OCI-LY7 (cell line): Measurements from ENCODE around the gene HEY2. TPM values are rescaled to one million over a fixed set of nuclear protein-coding genes. Genes with fewer than 3 reads are reported as not detected.
"Not testable (repeated sequence)": the region's sequence is repeated elsewhere in the genome, so short reads cannot be mapped to it uniquely, and the experiment has no call there.

ENCODE experiments used
- BruUV-seq: library from RNA; stranded (reverse); fragments of 400-500 nt; replicated peaks from 2 replicates; lab custom pipeline; 2021; lab: Mats Ljungman, UMichigan
- CTCF ChIA-PET: fragments of 300-600 bp; sonication (Branson Sonifier 250); formaldehyde crosslinking; loops from one replicate; lab custom pipeline; 2022; ENCODE audit warnings: antibody characterized with exemption; ENCODE audit not compliant: unreplicated experiment; lab: Charles Lee
- POLR2A ChIA-PET: fragments of 300-600 bp; sonication (Branson Sonifier 250); formaldehyde crosslinking; loops from one replicate; lab custom pipeline; 2022; ENCODE audit warnings: antibody characterized with exemption; lab: Charles Lee
- DNase-seq: peaks from one replicate; pipeline ENCODE4 v3.0.0-alpha.2; 2015; ENCODE audit warnings: low spot score
- H2AFZ ChIP-seq: fragments of 200-600 bp; sonication (generic), shearing (Covaris generic); 2 replicates; pipeline ENCODE4 v1.6.1; 2014; ENCODE audit warnings: mild to moderate bottlenecking, antibody characterized with exemption, low read length, moderate library complexity
- H3K27ac ChIP-seq: fragments of 200-600 bp; sonication (generic); 2 replicates; pipeline ENCODE4 v1.5.1; 2014; ENCODE audit warnings: mixed run types, low read depth, mild to moderate bottlenecking, moderate library complexity, low read length, inconsistent platforms; ENCODE audit not compliant: poor library complexity, severe bottlenecking
- H3K36me3 ChIP-seq: fragments of 200-600 bp; sonication (generic); 2 replicates; pipeline ENCODE4 v1.6.1; 2014; ENCODE audit warnings: mild to moderate bottlenecking, antibody characterized with exemption, low read length, moderate library complexity, mixed read lengths; ENCODE audit not compliant: insufficient read depth
- H3K4me1 ChIP-seq: fragments of 200-600 bp; sonication (generic); 2 replicates; pipeline ENCODE4 v1.5.1; 2014; ENCODE audit warnings: mild to moderate bottlenecking, low read length; ENCODE audit not compliant: insufficient read depth, poor library complexity, severe bottlenecking
- H3K4me2 ChIP-seq: fragments of 200-600 bp; sonication (generic); 2 replicates; pipeline ENCODE4 v1.6.1; 2014; ENCODE audit warnings: mild to moderate bottlenecking, low read length
- H3K4me3 ChIP-seq: fragments of 200-600 bp; sonication (generic); 2 replicates; pipeline ENCODE4 v1.5.1; 2014; ENCODE audit warnings: mild to moderate bottlenecking, low read depth, low read length; ENCODE audit not compliant: poor library complexity, severe bottlenecking
- H3K79me2 ChIP-seq: fragments of 200-600 bp; sonication (generic); 2 replicates; pipeline ENCODE4 v1.6.1; 2016; ENCODE audit warnings: low read depth, mild to moderate bottlenecking, low read length, moderate library complexity, mixed read lengths; ENCODE audit not compliant: insufficient read depth
- H3K9me2 ChIP-seq: fragments of 200-600 bp; sonication (generic); 2 replicates; pipeline ENCODE4 v1.6.1; 2016; ENCODE audit warnings: mild to moderate bottlenecking, low read length, mixed read lengths; ENCODE audit not compliant: insufficient read depth
- H3K9me3 ChIP-seq: fragments of 200-600 bp; sonication (generic); 2 replicates; pipeline ENCODE4 v1.6.1; 2014; ENCODE audit warnings: mild to moderate bottlenecking, mixed run types, low read length, mixed read lengths
- H4K20me1 ChIP-seq: fragments of 200-600 bp; sonication (generic); 2 replicates; pipeline ENCODE4 v1.6.1; 2014; ENCODE audit warnings: mild to moderate bottlenecking, antibody characterized with exemption, low read length, moderate library complexity, mixed read lengths; ENCODE audit not compliant: insufficient read depth
- EZH2phosphoT487 ChIP-seq: fragments of 200-600 bp; sonication (generic); IDR thresholded peaks from 2 replicates; pipeline ENCODE4 v1.6.1; 2018; ENCODE audit warnings: low read depth, borderline replicate concordance, mild to moderate bottlenecking, mixed run types, antibody characterized with exemption, low read length, moderate library complexity, mixed read lengths
- intact Hi-C: fragments of 100-400 bp; cut with micrococcal nuclease; formaldehyde crosslinking; loops from one replicate; pipeline ENCODE4 v1.10.0; 2022; ENCODE audit not compliant: unreplicated experiment
- total RNA-seq, 2 experiments: library from RNA; depleted of rRNA in 1 of 2; stranded (reverse); fragments of >200 nt in 1 of 2; shearing (Covaris generic) in 1 of 2; gene quantifications; 2 replicates each; pipeline ENCODE4 v1.2.3, GENCODE V29; 2014 to 2022
- TF ChIP-seq, protein P1 (sequence below): fragments of 200-600 bp; sonication (generic); conservative IDR thresholded peaks from 2 replicates; pipeline ENCODE4 v1.5.1; 2014; ENCODE audit warnings: mild to moderate bottlenecking, antibody characterized with exemption, low read length, moderate library complexity, mixed read lengths

The HEY2 gene
- total RNA-seq, 2 experiments from 2014 or later, result 0.32 to 1.3 TPM

DNA sequence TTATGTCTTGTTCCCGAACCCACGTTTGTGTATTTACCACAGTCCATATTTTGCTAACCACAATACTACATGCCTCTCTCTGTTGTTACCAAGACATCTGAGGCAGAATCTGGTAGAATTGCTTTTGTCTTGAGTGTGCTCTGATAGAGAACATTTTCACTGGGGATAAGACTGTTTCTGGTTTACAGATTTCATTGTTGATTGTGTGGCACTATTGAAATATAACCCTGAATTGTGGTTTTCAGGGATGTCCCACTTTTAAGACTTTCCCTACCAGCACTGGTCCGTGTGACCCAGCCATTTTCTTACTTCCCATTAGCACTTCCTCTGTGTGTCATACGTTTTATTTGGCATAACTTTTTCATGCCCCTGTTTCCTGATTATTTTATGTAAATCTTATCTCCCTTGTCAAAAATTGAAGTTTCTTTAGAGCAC, 53.5 kb downstream of the HEY2 start:
- no TSS peak for BruUV-seq
- H3K4me3 ChIP-seq, result peak overlapping the region; percentile 24
- DNase-seq, result peak; percentile 35
- POLR2A ChIA-PET, result interaction anchor here (0.6 to 0.7 kb wide), 2 partner anchors 25 to 137 kb away, joined by 3 read pairs; no protein-coding TSS in a partner anchor
- H3K27ac ChIP-seq, result peak overlapping the region; percentile 67
- no peak for TF ChIP-seq EZH2phosphoT487
- TF ChIP-seq, protein P1, sequence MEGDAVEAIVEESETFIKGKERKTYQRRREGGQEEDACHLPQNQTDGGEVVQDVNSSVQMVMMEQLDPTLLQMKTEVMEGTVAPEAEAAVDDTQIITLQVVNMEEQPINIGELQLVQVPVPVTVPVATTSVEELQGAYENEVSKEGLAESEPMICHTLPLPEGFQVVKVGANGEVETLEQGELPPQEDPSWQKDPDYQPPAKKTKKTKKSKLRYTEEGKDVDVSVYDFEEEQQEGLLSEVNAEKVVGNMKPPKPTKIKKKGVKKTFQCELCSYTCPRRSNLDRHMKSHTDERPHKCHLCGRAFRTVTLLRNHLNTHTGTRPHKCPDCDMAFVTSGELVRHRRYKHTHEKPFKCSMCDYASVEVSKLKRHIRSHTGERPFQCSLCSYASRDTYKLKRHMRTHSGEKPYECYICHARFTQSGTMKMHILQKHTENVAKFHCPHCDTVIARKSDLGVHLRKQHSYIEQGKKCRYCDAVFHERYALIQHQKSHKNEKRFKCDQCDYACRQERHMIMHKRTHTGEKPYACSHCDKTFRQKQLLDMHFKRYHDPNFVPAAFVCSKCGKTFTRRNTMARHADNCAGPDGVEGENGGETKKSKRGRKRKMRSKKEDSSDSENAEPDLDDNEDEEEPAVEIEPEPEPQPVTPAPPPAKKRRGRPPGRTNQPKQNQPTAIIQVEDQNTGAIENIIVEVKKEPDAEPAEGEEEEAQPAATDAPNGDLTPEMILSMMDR, result no peak
- no peaks in the 10 kb centered on the region for H4K20me1 ChIP-seq
- H2AFZ ChIP-seq, result peak overlapping the region; percentile 18; the same call in 1 of the 2 replicates
- peaks cover 86% of the 10 kb centered on the region for H3K79me2 ChIP-seq
- H3K9me3 ChIP-seq, result no peaks in the 10 kb centered on the region
- peak overlapping the region; percentile 65 for H3K4me2 ChIP-seq
- intact Hi-C loops, result no loop called here
- H3K9me2 ChIP-seq, result no peaks in the 10 kb centered on the region
- CTCF ChIA-PET, result interaction anchor here (1.7 kb wide), 1 partner anchor 8 kb away, joined by 6 read pairs; no protein-coding TSS in a partner anchor
- H3K4me1 ChIP-seq, result peaks cover 97% of the 10 kb centered on the region
- H3K36me3 ChIP-seq, result peaks cover 24% of the 10 kb centered on the region

DNA sequence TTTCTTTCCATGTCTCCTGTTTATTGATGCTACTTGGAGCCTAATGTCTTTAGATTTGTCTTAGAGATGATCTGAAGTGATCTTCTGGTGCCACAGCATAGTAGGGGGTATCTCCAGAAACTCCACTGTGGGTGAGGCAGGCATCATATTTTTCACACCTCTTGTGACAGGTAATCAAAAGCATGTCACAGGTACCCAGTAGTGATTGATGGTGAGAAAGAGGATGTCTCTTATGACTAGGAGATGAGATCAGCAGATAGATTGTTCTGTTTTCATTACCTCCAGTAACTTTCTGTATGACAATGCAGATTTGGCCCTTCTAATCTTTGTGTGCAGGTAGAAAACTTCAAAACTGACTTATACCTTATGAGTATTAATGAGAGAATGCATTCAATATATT, 54.8 kb downstream of the HEY2 start:
- BruUV-seq, result no TSS peak
- Histone ChIP-seq H3K27ac (no peak overlapping the region), H3K9me3 (no peaks in the 10 kb centered on the region), H3K36me3 (peaks cover 21% of the 10 kb centered on the region), H3K4me1 (peaks cover 99% of the 10 kb centered on the region), H3K9me2 (no peaks in the 10 kb centered on the region), H2AFZ (no peak overlapping the region), H3K79me2 (peaks cover 86% of the 10 kb centered on the region), H3K4me3 (no peak overlapping the region), H3K4me2 (0 out of 2 replicates have a peak overlapping the region, but pooled peaks have one; percentile 65), H4K20me1 (no peaks in the 10 kb centered on the region)
- ChIA-PET CTCF (no interaction called here), POLR2A (interaction anchor here (0.9 to 5.1 kb wide), 5 partner anchors 9 to 182 kb away, joined by 3 to 28 read pairs (median 7); partner anchors contain the start of genes NCOA7 and TRMT11)
- no peak for DNase-seq
- TF ChIP-seq, protein P1, result no peak
- no peak for TF ChIP-seq EZH2phosphoT487
- intact Hi-C loops, result no loop called here

DNA sequence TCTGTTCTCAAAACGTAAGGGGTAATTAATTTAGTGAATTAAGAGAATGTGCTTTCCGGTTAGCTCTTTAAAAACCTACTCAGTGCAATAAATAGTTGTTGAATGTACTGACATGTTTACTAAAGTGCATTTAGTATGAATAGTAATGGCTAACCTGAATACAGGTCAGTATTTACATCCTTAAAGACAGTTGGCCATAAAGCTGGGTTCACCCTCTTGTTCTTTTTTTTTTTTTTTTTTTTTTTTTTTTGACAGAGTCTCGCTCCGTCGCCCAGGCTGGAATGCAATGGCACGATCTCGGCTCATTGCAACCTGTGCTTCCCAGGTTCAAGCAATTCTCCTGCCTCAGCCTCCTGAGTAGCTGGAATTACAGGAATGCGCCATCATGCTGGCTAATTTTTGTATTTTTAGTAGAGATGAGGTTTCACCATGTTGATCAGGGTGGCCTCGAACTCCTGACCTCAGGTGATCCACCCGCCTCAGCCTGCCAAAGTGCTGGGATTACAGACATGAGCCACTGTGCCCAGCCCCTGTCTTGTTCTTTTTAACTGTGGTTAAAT, 55.5 kb downstream of the HEY2 start:
- peaks cover 21% of the 10 kb centered on the region for H3K36me3 ChIP-seq
- peaks cover 86% of the 10 kb centered on the region for H3K79me2 ChIP-seq
- peaks cover 99% of the 10 kb centered on the region for H3K4me1 ChIP-seq
- DNase-seq, H3K9me2 ChIP-seq, BruUV-seq, H3K4me3 ChIP-seq, H3K9me3 ChIP-seq, H3K4me2 ChIP-seq, H2AFZ ChIP-seq, intact Hi-C loops, H3K27ac ChIP-seq, H4K20me1 ChIP-seq: not testable (repeated sequence)
- ChIA-PET POLR2A (interaction anchor here (0.9 to 5.1 kb wide), 5 partner anchors 10 to 182 kb away, joined by 3 to 28 read pairs (median 7); partner anchors contain the start of genes NCOA7 and TRMT11), CTCF (interaction anchor here (0.8 kb wide), 1 partner anchor 14 kb away, joined by 3 read pairs; no protein-coding TSS in a partner anchor)
